Keratinocyte (primary cell): ENCODE results near the gene NTSR2. TPM values are rescaled to one million over a fixed set of nuclear protein-coding genes. Genes with fewer than 3 reads are reported as not detected.

ENCODE experiments used
- DNase-seq: peaks from one replicate; pipeline ENCODE4 v3.0.0-alpha.2; 2011; ENCODE audit warnings: low read depth, missing footprints, low spot score
- FAIRE-seq: peaks from 2 replicates; lab custom pipeline; 2011; peaks lifted over from hg19 to GRCh38; lab: Jason Lieb, UNC
- H2AFZ ChIP-seq: 2 replicates; pipeline ENCODE4 v1.6.0; 2012; ENCODE audit warnings: low read length, control low read depth, inconsistent platforms; ENCODE audit not compliant: control insufficient read depth
- H3K27ac ChIP-seq: 2 replicates; pipeline ENCODE4 v1.5.1; 2011; ENCODE audit warnings: low read length; ENCODE audit not compliant: control insufficient read depth, insufficient read depth
- H3K27me3 ChIP-seq: 3 replicates; pipeline ENCODE4 v1.6.0; 2011; ENCODE audit warnings: low read length; ENCODE audit not compliant: control insufficient read depth, insufficient read depth; ENCODE audit errors: extremely low read depth
- H3K36me3 ChIP-seq, 2 experiments: 2 replicates in 1 of 2; 3 replicates in 1 of 2; pipeline ENCODE4 v1.5.1; 2011; ENCODE audit warnings: low read length in 2 of 2, mild to moderate bottlenecking in 1 of 2; ENCODE audit not compliant: control insufficient read depth in 2 of 2, insufficient read depth in 2 of 2; ENCODE audit errors: extremely low read depth in 1 of 2
- H3K4me1 ChIP-seq: 3 replicates; pipeline ENCODE4 v1.5.1; 2011; ENCODE audit warnings: low read length; ENCODE audit not compliant: control insufficient read depth, insufficient read depth; ENCODE audit errors: extremely low read depth
- H3K4me2 ChIP-seq: 3 replicates; pipeline ENCODE4 v1.6.0; 2011; ENCODE audit warnings: low read depth, low read length; ENCODE audit not compliant: control insufficient read depth, insufficient read depth; ENCODE audit errors: extremely low read depth
- H3K4me3 ChIP-seq, 3 experiments: fragments of 200-600 bp in 1 of 3; sonication (generic) in 1 of 3; 2 replicates in 2 of 3; 3 replicates in 1 of 3; pipeline ENCODE4 v1.5.1; 2011 to 2016; ENCODE audit warnings: low read length in 3 of 3, mild to moderate bottlenecking in 3 of 3, control low read depth in 2 of 3, inconsistent platforms in 1 of 3, low read depth in 1 of 3, mixed read lengths in 1 of 3, mixed run types in 1 of 3, moderate library complexity in 1 of 3; ENCODE audit not compliant: control insufficient read depth in 2 of 3, insufficient read depth in 2 of 3; ENCODE audit errors: extremely low read depth in 1 of 3
- H3K79me2 ChIP-seq: 2 replicates; pipeline ENCODE4 v1.6.0; 2012; ENCODE audit warnings: low read length; ENCODE audit not compliant: control insufficient read depth, insufficient read depth
- H3K9ac ChIP-seq: 3 replicates; pipeline ENCODE4 v1.6.0; 2011; ENCODE audit warnings: low read length; ENCODE audit not compliant: control insufficient read depth, insufficient read depth; ENCODE audit errors: extremely low read depth
- H3K9me1 ChIP-seq: 3 replicates; pipeline ENCODE4 v1.6.0; 2011; ENCODE audit warnings: low read length; ENCODE audit not compliant: control insufficient read depth, insufficient read depth; ENCODE audit errors: extremely low read depth
- H3K9me3 ChIP-seq: 2 replicates; pipeline ENCODE4 v1.5.1; 2012; ENCODE audit warnings: low read depth, low read length; ENCODE audit not compliant: control insufficient read depth
- H4K20me1 ChIP-seq: 3 replicates; pipeline ENCODE4 v1.6.0; 2011; ENCODE audit warnings: low read length; ENCODE audit not compliant: control insufficient read depth, insufficient read depth; ENCODE audit errors: extremely low read depth
- CTCF ChIP-seq, 3 experiments: IDR thresholded peaks in 1 of 3; conservative IDR thresholded peaks in 1 of 3; optimal IDR thresholded peaks in 1 of 3; 2 replicates in 2 of 3; 3 replicates in 1 of 3; pipeline versions ENCODE3 to v1.5.1; 2011; ENCODE audit warnings: low read length in 3 of 3, mild to moderate bottlenecking in 3 of 3, moderate library complexity in 2 of 3, control low read depth in 1 of 3, inconsistent platforms in 1 of 3; ENCODE audit not compliant: insufficient read depth in 2 of 3; ENCODE audit errors: extremely low read depth in 1 of 3
- EZH2 ChIP-seq: IDR thresholded peaks from one replicate; pipeline ENCODE4 v1.6.1; 2012; ENCODE audit warnings: inconsistent platforms, mild to moderate bottlenecking, low read length, moderate library complexity
- dilution Hi-C: fragments of 300-500 bp; cut with MboI; formaldehyde crosslinking; loops from one replicate; pipeline ENCODE4 v1.7.0; 2020; ENCODE audit warnings: low sequenced_read_pairs; ENCODE audit not compliant: extremely low pct_ligation_motif_present
- polyA plus RNA-seq, 5 experiments: library from polyadenylated mRNA; depleted of rRNA in 3 of 5; stranded (reverse) in 3 of 5; stranded (forward) in 1 of 5; unstranded in 1 of 5; fragments of >200 nt; gene quantifications; 1 replicate in 1 of 5; 2 replicates in 3 of 5; 3 replicates in 1 of 5; pipeline versions ENCODE4 v1.2.1 to v1.2.3, GENCODE V29; 2011 to 2012; ENCODE audit warnings: missing spikeins in 2 of 5, low read depth in 1 of 5, low replicate concordance in 1 of 5

NTSR2 gene
- polyA plus RNA-seq, 1 donor (not counting 4 experiments of a cell fraction or from before 2014, with no cell fraction given): not detected

GRCh38 chr2:11683476-11683875 lies 13.5 kb upstream of the NTSR2 start:
- no peak overlapping the region for H3K9ac ChIP-seq
- no peak overlapping the region for H2AFZ ChIP-seq
- no peaks in the 10 kb centered on the region for H3K36me3 ChIP-seq
- FAIRE-seq (no peak), DNase-seq (no peak)
- TF ChIP-seq CTCF (optimal IDR thresholded peaks at IDR 0.05 in 1 of 3, IDR thresholded peaks at IDR 0.05 in 1 of 3, conservative IDR thresholded peaks at IDR 0.05 in 1 of 3; ENCODE audit: extremely low read depth in 1 of 3, insufficient read depth in 2 of 3, low read length in 3 of 3) (no peak), EZH2 (no peak)
- H4K20me1 ChIP-seq: no peaks in the 10 kb centered on the region
- H3K27me3 ChIP-seq: peaks cover 41% of the 10 kb centered on the region
- no peak overlapping the region for H3K4me3 ChIP-seq
- H3K9me1 ChIP-seq: no peaks in the 10 kb centered on the region
- dilution Hi-C loops: loop anchor here (25.0 kb wide), 1 partner anchor 104 kb away; no protein-coding TSS in a partner anchor
- peaks cover 4% of the 10 kb centered on the region for H3K4me1 ChIP-seq
- H3K9me3 ChIP-seq: no peaks in the 10 kb centered on the region
- H3K79me2 ChIP-seq: no peaks in the 10 kb centered on the region
- H3K4me2 ChIP-seq: no peak overlapping the region
- H3K27ac ChIP-seq: no peak overlapping the region

DNA sequence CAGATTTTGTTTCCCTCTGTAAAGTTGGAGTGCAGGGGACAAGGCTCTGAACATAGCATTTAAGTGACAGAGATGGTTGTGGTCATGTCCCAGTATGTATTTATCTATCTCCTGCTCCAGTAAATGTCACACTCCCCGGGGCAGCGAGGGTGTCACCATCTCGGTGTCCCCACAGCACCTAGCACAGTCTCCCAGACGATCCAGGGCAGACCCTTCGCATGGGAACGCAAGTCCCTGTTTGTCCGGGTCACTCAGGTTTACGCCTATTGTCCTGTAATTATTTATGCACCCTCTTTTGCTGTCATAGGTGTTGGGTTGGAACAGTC lies 12.6 kb upstream of the NTSR2 start:
- no peak for TF ChIP-seq EZH2
- no peak for TF ChIP-seq CTCF (optimal IDR thresholded peaks at IDR 0.05 in 1 of 3, IDR thresholded peaks at IDR 0.05 in 1 of 3, conservative IDR thresholded peaks at IDR 0.05 in 1 of 3; ENCODE audit: extremely low read depth in 1 of 3, insufficient read depth in 2 of 3, low read length in 3 of 3)
- H3K9me1 ChIP-seq: no peaks in the 10 kb centered on the region
- no peak overlapping the region for H3K4me2 ChIP-seq
- H3K27ac ChIP-seq: no peak overlapping the region
- H3K9me3 ChIP-seq: no peaks in the 10 kb centered on the region
- peaks cover 51% of the 10 kb centered on the region for H3K27me3 ChIP-seq
- no peak overlapping the region for H3K9ac ChIP-seq
- H2AFZ ChIP-seq: no peak overlapping the region
- no peaks in the 10 kb centered on the region for H3K79me2 ChIP-seq
- H4K20me1 ChIP-seq: no peaks in the 10 kb centered on the region
- H3K4me1 ChIP-seq: no peaks in the 10 kb centered on the region
- FAIRE-seq (no peak), DNase-seq (no peak)
- no peak overlapping the region for H3K4me3 ChIP-seq
- H3K36me3 ChIP-seq: no peaks in the 10 kb centered on the region
- dilution Hi-C loops: loop anchor here (25.0 kb wide), 1 partner anchor 105 kb away; no protein-coding TSS in a partner anchor
